Ishikawa (cell line): ENCODE data around the gene MBL2.
A peak's percentile ranks its signal among the peaks of the same experiment; 100 is the strongest.

Experiments
- CEBPB ChIP-seq: IDR thresholded peaks from 2 replicates; pipeline ENCODE4 v1.6.1; 2012
- CREB1 ChIP-seq: IDR thresholded peaks from 2 replicates; pipeline ENCODE4 v1.6.1; 2012; ENCODE audit warnings: low read depth
- EGR1 ChIP-seq: IDR thresholded peaks from 2 replicates; pipeline ENCODE4 v1.6.1; 2012
- EP300 ChIP-seq: IDR thresholded peaks from 2 replicates; pipeline ENCODE4 v1.6.1; 2012; ENCODE audit warnings: borderline replicate concordance
- FOXM1 ChIP-seq: IDR thresholded peaks from 2 replicates; pipeline ENCODE4 v1.6.1; 2012; ENCODE audit warnings: low read depth, borderline replicate concordance
- MAX ChIP-seq: IDR thresholded peaks from 2 replicates; pipeline ENCODE4 v1.6.1; 2012
- NFIC ChIP-seq: IDR thresholded peaks from 2 replicates; pipeline ENCODE4 v1.6.1; 2012
- RAD21 ChIP-seq: IDR thresholded peaks from 2 replicates; pipeline ENCODE4 v1.6.1; 2012; ENCODE audit warnings: low read depth
- REST ChIP-seq: IDR thresholded peaks from 2 replicates; pipeline ENCODE4 v1.6.1; 2012; ENCODE audit warnings: low read depth, mild to moderate bottlenecking
- TAF1 ChIP-seq: IDR thresholded peaks from 2 replicates; pipeline ENCODE4 v1.6.1; 2012; ENCODE audit warnings: low read depth, mild to moderate bottlenecking
- TCF12 ChIP-seq: IDR thresholded peaks from 2 replicates; pipeline ENCODE4 v1.6.1; 2012; ENCODE audit warnings: low read depth
- TEAD4 ChIP-seq: IDR thresholded peaks from 2 replicates; pipeline ENCODE4 v1.6.1; 2012
- USF1 ChIP-seq: IDR thresholded peaks from 2 replicates; pipeline ENCODE4 v1.6.1; 2012
- YY1 ChIP-seq: IDR thresholded peaks from 2 replicates; pipeline ENCODE4 v1.6.1; 2012; ENCODE audit warnings: low read depth
- ZBTB7A ChIP-seq: IDR thresholded peaks from 2 replicates; pipeline ENCODE4 v1.6.1; 2012; ENCODE audit warnings: low read depth

Gene MBL2

GRCh38 chr10:52752801-52753445 is 19.7 kb downstream of the MBL2 start:
- TF ChIP-seq CEBPB (no peak), TCF12 (no peak), RAD21 (no peak), TAF1 (no peak), EGR1 (no peak), USF1 (no peak), MAX (no peak), NFIC (no peak), TEAD4 (no peak), YY1 (no peak), CREB1 (no peak), EP300 (no peak), ZBTB7A (no peak), REST (no peak), FOXM1 (no peak)

- TF ChIP-seq YY1 = no peak
- TF ChIP-seq REST = peak; percentile 69
Observed at GRCh38 chr10:52752261-52752660, 20.3 kb downstream of the MBL2 start.

- TF ChIP-seq TEAD4 (no peak), REST (no peak), FOXM1 (no peak), TCF12 (no peak), EGR1 (no peak), CREB1 (no peak)
Observed at GRCh38 chr10:52751337-52751736, 21.2 kb downstream of the MBL2 start.

- TF ChIP-seq ZBTB7A (no peak), FOXM1 (no peak), REST (no peak), CREB1 (no peak), EGR1 (no peak), TEAD4 (no peak), MAX (no peak), CEBPB (no peak), TCF12 (no peak), USF1 (no peak), TAF1 (no peak)
Observed at GRCh38 chr10:52750629-52751028, 22.0 kb downstream of the MBL2 start.
